GM18507 (cell line): Measurements from ENCODE around the gene LARGE1.

Experiments used
- DNase-seq: peaks from one replicate; pipeline ENCODE4 v3.0.0; 2011; ENCODE audit warnings: low read depth; ENCODE audit not compliant: insufficient read length; ENCODE audit errors: extremely low spot score
- FAIRE-seq: peaks from 2 replicates; lab custom pipeline; 2011; peaks lifted over from hg19 to GRCh38; lab: Jason Lieb, UNC

The LARGE1 gene

GRCh38 chr22:33562501-33562900 is 357.8 kb downstream of the LARGE1 start:
- FAIRE-seq (no peak), DNase-seq (no peak)

DNA sequence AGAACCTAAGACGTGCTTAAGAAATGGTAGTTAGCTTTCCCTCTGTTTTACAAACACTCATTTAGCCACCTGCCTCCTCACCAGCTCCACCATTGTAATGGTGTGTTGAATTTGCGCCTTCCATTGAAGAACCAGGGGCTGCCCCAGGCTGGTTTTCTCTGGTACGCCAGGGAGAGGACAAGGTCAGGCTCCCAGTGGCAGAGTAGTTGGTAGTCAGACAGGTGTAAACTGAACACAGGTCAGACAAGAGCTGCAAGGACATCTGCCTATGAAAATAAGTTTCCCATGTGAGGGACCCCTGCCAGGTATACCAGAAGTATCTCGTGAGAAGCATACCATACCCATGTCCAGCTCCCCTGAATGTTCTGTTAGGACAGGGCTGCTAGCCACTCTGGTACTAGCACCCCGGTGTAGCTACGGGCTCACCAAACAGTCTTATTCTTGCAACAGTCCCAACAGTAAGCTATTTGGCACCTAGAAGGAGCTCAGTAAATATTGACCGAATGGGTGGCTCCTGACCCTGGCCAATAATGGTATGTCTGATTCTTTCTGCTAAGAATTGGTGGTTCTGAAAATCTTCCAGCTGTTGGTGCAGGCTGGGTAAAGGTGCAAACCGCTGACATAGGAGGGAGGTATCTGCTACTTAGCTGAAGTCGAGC is 359.0 kb downstream of the LARGE1 start:
- no peak for FAIRE-seq
- DNase-seq, result no peak

- FAIRE-seq (no peak), DNase-seq (no peak)
These were observed 362.4 kb downstream of the LARGE1 start for GRCh38 chr22:33557836-33558235.

GRCh38 chr22:33555814-33556522 is 364.3 kb downstream of the LARGE1 start:
- no peak for DNase-seq
- no peak for FAIRE-seq

GRCh38 chr22:33553493-33553892 is 366.8 kb downstream of the LARGE1 start:
- no peak for DNase-seq
- no peak for FAIRE-seq

GRCh38 chr22:33544707-33545106 is 375.6 kb downstream of the LARGE1 start:
- DNase-seq, result no peak
- peak; percentile 9 for FAIRE-seq

DNA sequence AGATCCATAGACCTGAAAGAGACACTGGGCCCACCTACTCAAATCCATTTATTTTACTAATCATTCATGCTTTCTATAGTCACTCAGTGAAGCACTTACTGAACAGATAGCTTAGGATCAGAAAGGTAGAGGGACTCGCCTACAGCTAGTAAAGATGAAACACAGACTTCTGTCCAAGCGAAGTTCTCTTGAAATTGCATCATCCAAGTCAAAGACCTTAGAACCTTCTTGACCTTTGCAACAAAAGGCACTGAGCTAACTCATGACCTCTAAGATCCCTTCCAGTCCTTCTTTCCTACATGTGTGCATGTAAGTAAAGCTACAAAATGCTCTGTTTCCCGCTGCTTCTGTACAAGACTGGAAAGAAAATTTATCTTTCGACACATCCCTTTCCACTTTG is 377.6 kb downstream of the LARGE1 start:
- DNase-seq (no peak), FAIRE-seq (no peak)

- no peak for FAIRE-seq
- DNase-seq, result no peak
These were observed 378.1 kb downstream of the LARGE1 start for GRCh38 chr22:33542153-33542552.

DNA sequence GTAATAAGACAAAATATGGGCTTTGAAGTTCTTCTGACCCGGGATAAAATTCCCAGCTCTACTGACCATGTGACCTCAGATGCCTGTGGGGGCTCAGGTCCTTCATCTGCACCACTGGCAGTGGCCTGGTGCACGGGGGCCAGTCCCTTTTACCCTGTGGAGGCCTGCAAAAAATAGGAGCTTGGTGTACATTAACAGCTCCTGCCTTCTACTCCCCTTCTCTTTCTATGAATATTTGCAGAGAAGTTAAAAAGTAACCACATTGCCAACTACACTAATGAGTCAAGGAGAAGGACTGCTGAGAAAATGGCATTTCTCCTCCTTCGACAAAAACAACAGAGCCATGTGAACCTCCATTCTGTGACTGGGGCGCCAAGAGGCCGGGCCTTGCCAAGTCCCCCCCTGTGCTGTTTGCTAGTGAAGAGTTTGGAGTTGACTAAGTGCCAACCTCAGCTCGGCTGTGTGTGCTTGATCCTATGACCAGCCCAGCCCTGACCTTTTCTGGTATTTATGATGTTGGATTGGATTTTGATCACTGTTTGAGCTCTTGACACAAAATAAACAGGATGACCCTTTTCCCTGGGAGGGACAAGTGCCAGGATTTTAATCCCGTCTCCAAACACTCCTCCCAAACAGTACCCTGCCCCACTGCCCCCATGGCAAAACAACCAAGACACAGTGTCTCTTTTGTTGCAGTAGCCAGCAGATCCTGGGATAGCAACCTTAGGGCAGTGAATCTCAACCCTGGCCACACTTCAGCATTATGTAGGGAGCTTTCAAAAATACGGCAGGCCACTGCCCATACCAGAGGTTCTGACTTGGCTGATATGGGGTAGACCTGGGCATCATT is 380.1 kb downstream of the LARGE1 start:
- DNase-seq (no peak), FAIRE-seq (peak; percentile 78)

DNA sequence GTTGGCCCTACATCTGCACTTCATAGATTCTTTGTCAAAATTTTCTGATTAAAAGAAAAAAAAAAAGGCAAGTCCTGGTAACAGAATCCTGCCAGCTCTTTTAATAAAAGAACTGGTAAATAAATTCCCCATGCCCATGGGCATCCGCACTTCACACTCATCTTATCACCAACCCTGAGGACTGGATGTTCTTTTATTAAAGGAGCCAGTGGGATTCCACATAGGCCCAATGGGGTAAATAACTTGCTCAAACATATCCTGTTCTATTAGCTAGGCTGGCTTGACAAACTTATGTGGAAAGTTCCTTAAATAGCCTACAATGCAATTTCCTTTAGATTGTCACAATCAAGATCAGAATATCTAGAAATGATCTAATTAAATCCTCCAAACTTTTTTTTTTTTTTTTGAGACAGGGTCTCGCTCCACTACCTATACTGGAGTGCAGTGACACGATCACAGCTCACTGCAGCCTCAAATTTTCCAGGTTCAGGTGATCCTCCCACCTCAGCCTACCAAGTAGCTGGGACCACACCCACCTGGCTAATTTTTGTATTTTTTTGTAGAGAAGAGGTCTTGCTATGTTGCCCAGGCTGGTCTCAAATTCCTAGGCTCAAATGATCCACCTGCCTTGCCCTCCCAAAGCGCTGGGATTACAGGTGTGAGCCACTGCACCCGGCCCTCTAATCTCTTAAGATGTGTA is 380.9 kb downstream of the LARGE1 start:
- DNase-seq (no peak), FAIRE-seq (no peak)

DNA sequence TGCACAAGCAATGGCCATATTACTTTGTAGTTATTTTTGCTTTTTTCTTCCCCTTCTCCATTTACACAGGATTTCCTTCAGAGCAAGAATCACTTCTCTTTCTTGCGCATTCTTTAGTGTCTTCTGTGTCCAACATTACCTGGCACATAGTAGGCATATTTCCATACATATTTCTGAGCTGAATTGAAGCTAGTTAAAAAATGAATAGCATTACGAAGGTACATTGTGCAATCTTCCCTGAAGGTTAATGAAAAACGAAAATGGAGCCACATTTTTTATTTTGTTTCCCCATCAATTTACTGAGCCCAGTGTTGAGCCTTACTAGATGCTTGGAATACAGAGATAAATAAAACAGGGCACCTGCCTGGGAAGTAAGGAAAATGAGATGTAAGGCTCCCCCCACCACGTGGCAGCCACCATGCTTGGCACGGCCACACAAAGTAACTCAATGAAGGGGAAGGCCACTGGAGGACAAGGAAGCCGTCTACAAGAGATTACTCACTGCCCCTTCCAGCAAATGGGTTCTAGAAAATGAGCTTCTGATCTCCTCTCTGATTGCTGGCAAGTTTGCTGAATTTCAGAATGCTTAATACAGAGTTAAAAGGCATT is 381.9 kb downstream of the LARGE1 start:
- FAIRE-seq, result no peak

GRCh38 chr22:33537059-33537458 is 383.2 kb downstream of the LARGE1 start:
- DNase-seq (no peak), FAIRE-seq (no peak)

More for the DNA sequence above, 381.9 kb downstream of the LARGE1 start:
- DNase-seq, result no peak

GRCh38 chr22:33535937-33536875 is 384.1 kb downstream of the LARGE1 start:
- FAIRE-seq (no peak), DNase-seq (no peak)

- DNase-seq (no peak), FAIRE-seq (no peak)
These were observed 390.7 kb downstream of the LARGE1 start for GRCh38 chr22:33529424-33530113.

DNA sequence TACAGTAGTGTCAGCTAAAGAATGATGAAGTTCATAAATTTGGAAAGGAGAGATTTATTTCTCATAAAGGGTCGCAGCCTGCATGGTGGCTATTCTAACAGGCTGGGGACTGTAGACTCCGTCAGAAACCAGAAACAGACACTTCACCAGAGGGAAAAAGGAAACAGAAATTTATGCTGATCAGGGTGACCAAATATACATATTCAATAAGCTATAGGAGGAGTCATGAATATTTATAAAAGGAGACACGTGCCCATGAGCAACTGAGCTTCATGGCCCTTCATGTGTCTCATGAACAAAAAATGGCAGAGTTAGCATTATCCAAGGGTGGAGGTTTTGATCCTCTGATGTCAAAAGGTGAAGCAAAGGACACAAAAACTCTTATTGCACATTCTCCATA is 392.1 kb downstream of the LARGE1 start:
- FAIRE-seq, result no peak
- DNase-seq, result no peak

DNA sequence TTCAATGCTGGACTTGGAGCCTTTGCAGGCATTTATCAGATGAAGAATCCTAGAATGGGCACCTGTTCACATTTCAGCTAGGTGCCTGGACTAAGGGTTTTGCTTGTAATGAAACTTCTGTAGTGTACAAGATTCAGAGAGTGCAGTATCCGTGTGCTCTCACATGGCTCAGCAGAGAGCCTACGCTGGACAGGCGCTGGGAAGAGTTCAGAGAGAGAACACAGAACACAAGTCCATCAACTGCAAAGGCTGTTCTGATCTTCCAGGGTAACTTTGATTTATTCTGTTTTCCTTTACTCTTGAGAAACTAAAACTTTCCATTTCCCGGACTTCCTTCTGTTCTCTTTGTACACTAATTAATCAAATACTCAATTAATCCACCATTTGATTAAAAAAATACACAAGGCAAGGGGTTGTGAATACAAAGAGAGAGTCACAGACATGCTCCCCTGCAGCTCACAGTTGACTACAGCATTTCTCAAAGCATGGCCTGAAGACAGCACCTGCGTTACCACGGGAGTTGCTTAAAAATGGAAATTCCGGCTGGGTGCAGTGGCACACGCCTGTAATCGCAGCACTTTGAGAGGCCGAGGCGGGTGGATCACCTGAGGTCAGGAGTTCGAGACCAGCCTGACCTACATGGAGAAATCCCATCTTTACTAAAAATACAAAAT is 393.7 kb downstream of the LARGE1 start:
- FAIRE-seq, result no peak
- DNase-seq, result no peak

GRCh38 chr22:33524511-33525260 is 395.6 kb downstream of the LARGE1 start:
- no peak for DNase-seq
- no peak for FAIRE-seq
